Ishikawa (cell line): ENCODE results near the gene SMIM9.

Experiments used
- EP300 ChIP-seq: IDR thresholded peaks from 2 replicates; pipeline ENCODE4 v1.6.1; 2012; ENCODE audit warnings: borderline replicate concordance
- FOXM1 ChIP-seq: IDR thresholded peaks from 2 replicates; pipeline ENCODE4 v1.6.1; 2012; ENCODE audit warnings: low read depth, borderline replicate concordance
- NFIC ChIP-seq: IDR thresholded peaks from 2 replicates; pipeline ENCODE4 v1.6.1; 2012
- REST ChIP-seq: IDR thresholded peaks from 2 replicates; pipeline ENCODE4 v1.6.1; 2012; ENCODE audit warnings: low read depth, mild to moderate bottlenecking
- TF ChIP-seq, protein P1 (sequence below): IDR thresholded peaks from 2 replicates; pipeline ENCODE4 v1.6.1; 2012

GRCh38 chrX:154793084-154793795 lies 41.2 kb downstream of the SMIM9 start:
- TF ChIP-seq NFIC = no peak
- TF ChIP-seq REST = no peak
- no peak for TF ChIP-seq EP300
- TF ChIP-seq, protein P1, sequence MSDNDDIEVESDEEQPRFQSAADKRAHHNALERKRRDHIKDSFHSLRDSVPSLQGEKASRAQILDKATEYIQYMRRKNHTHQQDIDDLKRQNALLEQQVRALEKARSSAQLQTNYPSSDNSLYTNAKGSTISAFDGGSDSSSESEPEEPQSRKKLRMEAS = no peak
- TF ChIP-seq FOXM1 = no peak
